NCI-H2196 treated with DMSO at 0.1 percent for 48 hours (cell line): ENCODE measurements around the gene SNX2.
"Not testable (repeated sequence)": the region's sequence is repeated elsewhere in the genome, so short reads cannot be mapped to it uniquely, and the experiment has no call there.

Source experiments
- DNase-seq: peaks from one replicate; lab custom pipeline; 2025; ENCODE audit not compliant: unreplicated experiment; lab: John Stamatoyannopoulos, UW

The SNX2 gene

GRCh38 chr5:122842016-122842580 lies 67.2 kb downstream of the SNX2 start:
- no peak for DNase-seq

- DNase-seq = no peak
Measured at GRCh38 chr5:122844136-122844909, 69.4 kb downstream of the SNX2 start.

GRCh38 chr5:122844910-122845228 lies 70.0 kb downstream of the SNX2 start:
- no peak for DNase-seq

GRCh38 chr5:122845229-122846050 lies 70.6 kb downstream of the SNX2 start, which contains the start of gene SNX24:
SNX24 (plus strand) TSS chr5:122845613; CDS start chr5:122845634, 21 bp downstream.
- peak; percentile 71 for DNase-seq

- DNase-seq = no peak
Measured at GRCh38 chr5:122846051-122846550, 71.2 kb downstream of the SNX2 start.

GRCh38 chr5:122847687-122848081 lies 72.8 kb downstream of the SNX2 start:
- no peak for DNase-seq

GRCh38 chr5:122849771-122850170 lies 74.9 kb downstream of the SNX2 start:
- DNase-seq = no peak

- not testable (repeated sequence) for DNase-seq
Measured at GRCh38 chr5:122857538-122857937, 82.7 kb downstream of the SNX2 start.

- DNase-seq = no peak
Measured at GRCh38 chr5:122858451-122858850, 83.6 kb downstream of the SNX2 start.

GRCh38 chr5:122863240-122863639 lies 88.4 kb downstream of the SNX2 start:
- no peak for DNase-seq

GRCh38 chr5:122863721-122864120 lies 88.8 kb downstream of the SNX2 start:
- DNase-seq = no peak

GRCh38 chr5:122864400-122864799 lies 89.5 kb downstream of the SNX2 start:
- DNase-seq = no peak

- DNase-seq = no peak
Measured at GRCh38 chr5:122864842-122865241, 90.0 kb downstream of the SNX2 start.

GRCh38 chr5:122870219-122870856 lies 95.5 kb downstream of the SNX2 start:
- no peak for DNase-seq

- DNase-seq = no peak
Measured at GRCh38 chr5:122871661-122872060, 96.8 kb downstream of the SNX2 start.

GRCh38 chr5:122874179-122874875 lies 99.4 kb downstream of the SNX2 start:
- DNase-seq = no peak

- DNase-seq = no peak
Measured at GRCh38 chr5:122877518-122877917, 102.6 kb downstream of the SNX2 start.

GRCh38 chr5:122879076-122879475 lies 104.2 kb downstream of the SNX2 start:
- no peak for DNase-seq
